HG03060 (cell line): ENCODE measurements around the gene SNAPC4.
"Not testable (repeated sequence)": the region's sequence is repeated elsewhere in the genome, so short reads cannot be mapped to it uniquely, and the experiment has no call there.

Source experiments
- ATAC-seq: cut with Tn5 transposase; IDR thresholded peaks from one replicate; pipeline ENCODE4 v1.9.1; 2021; ENCODE audit warnings: low read depth, moderate number of reproducible peaks; ENCODE audit not compliant: unreplicated experiment

The SNAPC4 gene

GRCh38 chr9:136410500-136411287 lies 10.7 kb upstream of the SNAPC4 start, which contains the start of the genes ENTR1 and PMPCA:
ENTR1 (minus strand) TSS chr9:136410614; CDS start chr9:136410397, 217 bp downstream.
PMPCA (plus strand) TSS chr9:136410658; CDS start chr9:136410669, 11 bp downstream.
- ATAC-seq: no peak

GRCh38 chr9:136409557-136410455 lies 9.8 kb upstream of the SNAPC4 start:
- ATAC-seq: no peak

- ATAC-seq: no peak
Observed at GRCh38 chr9:136407911-136408310, 7.9 kb upstream of the SNAPC4 start.

DNA sequence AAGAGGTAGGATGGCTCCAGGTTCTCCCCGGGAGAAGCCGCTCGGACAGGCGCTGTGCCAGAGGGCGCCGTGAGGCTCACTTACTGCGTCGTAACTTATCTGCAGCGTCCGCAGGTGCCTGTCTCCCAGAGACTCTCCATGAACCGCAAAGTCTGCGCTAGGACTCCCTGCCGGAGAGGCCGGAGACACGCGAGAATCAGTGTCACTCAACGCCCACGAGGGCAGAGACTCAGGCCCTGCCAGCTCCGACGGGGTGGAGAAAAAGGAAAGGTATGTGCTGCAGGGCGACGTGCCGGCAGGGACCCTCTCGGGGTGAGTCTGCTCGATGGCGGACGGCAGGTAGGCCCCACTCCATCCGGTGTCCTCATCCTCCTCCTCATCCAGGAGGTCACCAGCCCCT lies 7.1 kb upstream of the SNAPC4 start:
- ATAC-seq: not testable (repeated sequence)

DNA sequence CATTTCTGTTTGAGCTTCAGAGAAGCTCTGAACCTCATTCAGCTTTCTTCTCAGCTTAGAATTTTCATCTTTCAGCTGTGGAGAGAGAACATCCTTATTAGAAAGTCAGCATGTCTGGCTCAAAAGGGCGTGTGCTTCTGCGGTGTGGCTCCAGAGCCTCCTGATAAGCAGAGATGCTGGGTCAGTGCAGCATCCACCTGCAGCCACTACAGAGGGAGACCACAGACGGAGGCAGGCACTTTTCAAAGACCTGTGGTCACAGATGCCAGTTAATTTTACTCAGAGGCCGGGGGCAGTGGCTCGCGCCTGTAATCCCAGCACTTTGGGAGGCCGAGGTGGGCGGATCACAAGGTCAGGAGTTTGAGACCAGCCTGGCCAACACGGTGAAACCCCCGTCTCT lies 5.9 kb upstream of the SNAPC4 start:
- ATAC-seq: not testable (repeated sequence)

DNA sequence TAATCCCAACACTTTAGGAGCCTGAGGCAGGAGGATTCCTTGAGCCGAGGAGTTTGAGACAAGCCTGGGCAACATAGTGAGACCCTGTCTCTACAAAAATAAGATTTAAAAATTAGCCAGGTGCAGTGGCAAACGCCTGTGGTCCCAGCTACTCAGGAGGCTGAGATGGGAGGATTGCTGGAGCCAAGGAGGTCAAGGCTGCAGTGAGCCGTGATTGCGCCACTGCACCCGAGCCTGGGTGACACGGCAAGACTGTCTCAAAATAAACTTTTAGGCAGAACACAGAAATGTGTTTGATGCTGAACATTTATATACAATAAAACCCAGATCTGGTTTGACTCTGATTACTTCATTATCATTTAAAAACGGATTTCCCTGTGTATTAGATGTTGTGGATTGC lies 5.5 kb upstream of the SNAPC4 start:
- no peak for ATAC-seq

- ATAC-seq: no peak
Observed at GRCh38 chr9:136404801-136405136, 4.8 kb upstream of the SNAPC4 start.

DNA sequence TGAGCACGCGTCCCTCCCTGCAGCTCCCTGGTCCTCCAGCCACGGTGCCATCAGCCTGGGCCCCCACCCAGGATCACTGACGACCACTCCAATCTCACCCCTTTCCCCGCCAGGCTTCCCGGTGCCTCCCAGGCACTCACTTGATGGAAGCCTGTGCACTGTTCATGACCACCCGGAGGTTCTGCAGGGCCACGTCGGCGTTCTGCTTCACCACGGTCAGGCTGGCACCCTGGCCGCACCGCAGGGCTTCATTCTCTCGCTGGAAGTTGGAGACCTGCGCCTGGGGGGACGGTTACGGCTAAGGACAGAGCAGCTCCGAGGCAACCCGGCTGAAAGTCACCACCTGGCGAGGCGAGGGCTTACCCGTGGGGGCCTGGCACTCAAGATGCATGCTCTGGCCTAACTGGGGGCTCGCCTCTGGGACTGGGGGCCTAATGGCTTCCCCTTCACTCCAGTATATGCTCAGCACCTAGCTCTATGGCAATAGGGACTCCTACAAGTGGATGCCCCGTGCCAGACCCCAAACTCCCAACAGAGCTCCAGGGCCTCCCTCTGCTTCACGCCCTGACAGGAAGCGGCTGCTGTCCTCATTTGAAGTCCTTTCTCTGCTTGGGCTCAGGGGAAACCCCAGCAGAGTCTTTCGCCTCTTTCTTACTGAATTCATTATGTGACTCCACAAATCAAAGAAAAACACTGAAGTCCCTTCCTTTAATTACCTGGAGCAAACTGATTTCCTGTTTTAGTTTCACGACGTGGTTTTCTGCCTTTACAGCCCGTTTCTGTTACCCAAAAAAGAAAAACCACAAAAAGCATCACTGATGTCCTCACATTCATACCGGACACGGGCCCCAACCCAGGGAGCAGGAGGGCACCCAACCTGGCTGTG lies 4.2 kb upstream of the SNAPC4 start:
- no peak for ATAC-seq

DNA sequence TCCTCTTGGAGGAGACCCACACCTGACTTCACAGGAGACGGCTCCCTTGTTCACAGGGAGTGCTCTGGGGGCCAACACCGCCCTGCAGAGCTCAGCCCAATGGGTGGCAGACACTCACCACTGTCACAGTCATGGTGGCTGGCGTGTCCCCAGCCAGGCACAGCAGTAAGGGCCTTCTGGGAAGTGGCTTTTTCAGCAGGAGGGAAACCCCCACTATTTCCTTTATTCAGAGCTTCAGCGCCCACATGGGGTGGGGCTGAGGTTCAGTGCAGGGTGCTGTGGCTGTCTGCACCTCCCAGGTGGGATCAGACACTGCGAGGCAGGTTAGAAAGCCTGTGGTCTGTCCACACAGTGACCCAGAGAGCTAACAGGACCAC lies 3.6 kb upstream of the SNAPC4 start:
- ATAC-seq: no peak

- ATAC-seq: no peak
Observed at GRCh38 chr9:136402067-136402466, 2.1 kb upstream of the SNAPC4 start.

DNA sequence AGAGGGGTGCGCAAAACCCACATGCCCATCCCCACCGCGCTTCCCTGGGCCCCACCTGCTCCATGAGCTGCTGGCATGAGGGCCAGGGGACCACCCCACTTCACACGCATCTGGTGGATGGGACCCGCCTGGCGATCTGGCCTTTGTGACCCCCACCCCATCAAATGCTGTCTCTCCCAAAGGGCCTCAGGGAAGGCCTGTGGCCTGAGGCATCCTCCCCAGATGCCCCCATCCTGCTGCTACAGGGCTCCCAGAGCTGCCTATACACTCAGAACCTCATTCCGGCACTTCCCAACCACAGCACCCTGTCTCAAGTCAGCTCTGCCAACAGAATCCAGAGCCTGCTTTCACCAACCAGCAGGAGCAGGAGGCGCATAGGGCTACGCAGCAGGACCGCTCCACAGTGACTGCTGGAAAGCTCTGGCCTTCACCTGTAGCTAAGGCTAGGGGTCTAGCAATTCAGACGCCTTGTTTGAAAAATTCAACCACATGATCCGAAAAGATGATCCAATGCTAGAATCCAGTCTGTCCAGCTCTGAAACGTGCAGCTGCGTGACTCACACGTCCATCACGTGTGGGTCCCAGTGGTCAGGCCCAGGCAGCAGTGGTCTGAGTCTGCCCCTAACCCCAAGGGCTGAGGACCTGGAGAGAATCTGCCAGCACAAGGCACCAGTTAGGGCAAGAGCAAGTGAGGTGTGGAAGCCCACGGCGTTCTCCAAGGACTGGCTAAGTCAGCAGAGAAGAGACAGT lies 1.4 kb upstream of the SNAPC4 start:
- ATAC-seq: no peak

- no peak for ATAC-seq
Observed at GRCh38 chr9:136399176-136400037, 563 bp downstream of the SNAPC4 start.

DNA sequence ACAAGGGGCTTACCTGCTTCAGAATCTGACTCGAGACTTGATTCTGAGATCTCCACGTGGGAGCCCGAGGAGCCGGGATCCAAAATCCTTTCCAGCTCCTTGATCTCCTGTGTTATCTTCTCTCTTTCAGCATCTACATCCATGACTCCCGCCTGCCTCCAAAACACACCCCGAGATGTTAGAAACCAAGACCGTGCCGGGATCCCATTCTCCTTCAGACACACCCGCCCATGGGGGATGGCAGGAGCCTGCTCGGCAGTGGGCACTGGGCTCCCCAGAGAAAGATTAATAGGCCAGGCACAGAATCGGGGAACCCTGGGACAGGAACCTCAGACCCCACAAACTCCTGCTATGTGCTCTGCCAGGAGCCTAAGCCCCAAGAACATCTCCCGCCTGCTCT lies 1.7 kb downstream of the SNAPC4 start:
- no peak for ATAC-seq

GRCh38 chr9:136397643-136398042 lies 2.3 kb downstream of the SNAPC4 start:
- ATAC-seq: no peak

DNA sequence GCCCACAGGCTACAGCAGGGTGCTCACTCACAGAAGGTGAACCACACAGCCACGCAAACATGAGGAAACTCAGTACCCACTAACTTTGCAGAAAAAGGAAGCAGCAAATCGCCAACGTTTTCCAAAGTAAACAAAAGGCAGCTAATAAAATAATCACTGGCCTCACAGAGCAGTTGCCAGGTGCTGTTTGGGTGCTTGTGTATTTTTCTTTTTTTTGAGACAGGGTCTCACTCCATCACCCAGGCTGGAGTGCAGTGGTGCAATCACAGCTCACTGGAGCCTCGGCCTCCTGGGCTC lies 3.8 kb downstream of the SNAPC4 start:
- ATAC-seq: no peak

- no peak for ATAC-seq
Observed at GRCh38 chr9:136395345-136396218, 4.4 kb downstream of the SNAPC4 start.

DNA sequence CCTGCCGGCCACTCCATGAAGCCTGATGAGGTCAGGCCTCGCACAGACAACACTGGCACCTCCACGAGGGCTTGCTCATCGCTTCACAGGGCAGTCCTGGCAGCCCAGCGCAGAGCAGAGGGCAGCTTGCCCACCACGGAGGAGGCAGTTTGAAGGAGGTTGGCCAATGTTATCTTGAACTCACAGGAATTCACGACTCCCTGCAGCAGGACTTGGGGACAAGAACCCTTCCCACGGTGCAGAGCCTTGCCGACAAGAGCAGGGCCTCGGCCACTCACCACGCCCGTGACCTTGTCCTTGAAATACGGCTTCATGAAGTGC lies 5.0 kb downstream of the SNAPC4 start:
- ATAC-seq: no peak

GRCh38 chr9:136394312-136395019 lies 5.5 kb downstream of the SNAPC4 start:
- no peak for ATAC-seq
